Fibroblast of skin of scalp (primary cell): Measurements from ENCODE around the gene NPS.

ENCODE experiments used
- DNase-seq: peaks from one replicate; pipeline ENCODE4 v3.0.0-alpha.2; 2013

The NPS gene

GRCh38 chr10:127561647-127562046 lies 12.5 kb downstream of the NPS start:
- DNase-seq: no peak

DNA sequence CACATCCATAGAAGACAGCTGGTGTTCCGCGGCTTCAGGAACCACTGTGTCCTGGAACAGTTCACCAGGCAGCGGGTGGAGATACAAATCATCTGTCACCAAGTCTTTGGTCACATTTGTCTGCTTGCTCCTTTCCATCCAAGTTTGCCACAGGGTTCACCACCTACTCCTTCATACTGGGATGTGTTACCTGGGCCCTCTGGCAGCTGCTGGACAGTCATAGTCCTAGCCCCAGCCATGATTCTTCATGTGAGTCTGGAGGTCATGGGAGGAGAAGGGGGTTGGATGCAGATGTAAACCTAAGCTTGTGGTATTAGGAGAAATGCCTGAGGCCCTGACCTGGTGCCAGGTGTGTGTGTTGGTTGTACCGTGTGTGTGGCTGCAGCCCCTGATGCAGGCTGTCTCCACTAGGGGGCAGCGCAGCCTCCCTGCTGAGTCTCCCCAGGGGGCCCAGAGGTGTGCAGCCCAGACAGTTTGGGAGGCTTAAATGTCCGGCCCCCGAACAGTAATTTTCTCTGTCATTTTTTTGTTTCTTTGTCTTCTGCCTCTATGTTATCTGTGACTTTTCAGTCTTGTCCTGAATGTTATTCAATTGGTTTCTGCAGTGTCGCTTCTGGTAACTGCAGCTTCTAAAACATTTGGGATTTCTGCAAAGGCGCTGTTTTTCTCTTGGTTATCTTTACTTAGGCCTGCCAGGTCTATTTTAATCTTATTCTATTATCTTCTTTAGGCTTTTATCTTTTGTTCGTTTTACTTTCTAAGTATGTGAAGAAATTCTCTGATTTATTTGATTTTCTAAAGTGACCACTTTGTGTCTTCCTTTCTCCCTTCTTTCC lies 14.8 kb downstream of the NPS start:
- no peak for DNase-seq

DNA sequence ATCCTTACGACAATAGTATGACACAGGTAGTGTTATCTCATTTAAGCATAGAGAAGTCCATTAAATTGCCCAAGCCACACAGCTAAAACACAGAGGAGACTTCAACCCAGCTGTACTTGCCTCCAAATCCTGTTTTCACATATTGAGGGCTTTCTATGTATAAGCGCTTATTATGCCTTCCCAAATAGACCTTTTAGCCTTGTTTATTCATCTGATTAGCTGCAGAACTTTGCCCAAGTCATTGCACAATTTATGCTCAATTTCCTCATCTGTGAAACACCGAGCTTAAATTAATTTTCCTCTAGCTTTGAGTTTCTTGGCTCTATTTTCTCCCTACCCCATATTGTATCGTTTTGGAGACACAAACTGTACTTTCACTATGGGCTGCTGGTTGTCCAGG lies 15.5 kb downstream of the NPS start:
- DNase-seq: no peak

DNA sequence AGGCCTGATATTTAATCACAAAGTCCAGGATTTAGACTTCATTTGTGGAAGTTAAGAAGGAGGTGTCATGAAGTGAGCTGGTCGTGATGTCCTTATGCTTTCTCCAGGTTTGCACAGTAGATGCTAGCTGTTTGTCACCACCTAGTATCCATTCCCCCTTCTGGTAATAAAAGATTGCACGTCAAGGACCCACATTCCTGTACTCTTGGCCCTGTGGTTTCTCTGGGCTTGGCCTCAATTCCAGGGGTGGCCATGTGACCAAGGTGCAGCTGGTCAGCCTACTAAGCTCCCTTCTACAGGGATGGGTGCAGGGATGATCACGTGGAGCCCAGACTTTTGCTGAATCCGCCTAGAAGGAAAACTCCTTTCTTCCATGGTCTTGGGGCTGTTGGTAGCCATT lies 16.5 kb downstream of the NPS start:
- DNase-seq: no peak

GRCh38 chr10:127569210-127569609 lies 20.1 kb downstream of the NPS start:
- DNase-seq: no peak

- DNase-seq: no peak
Observed at GRCh38 chr10:127570036-127570435, 20.9 kb downstream of the NPS start.

- DNase-seq: no peak
Observed at GRCh38 chr10:127571386-127571785, 22.3 kb downstream of the NPS start.

DNA sequence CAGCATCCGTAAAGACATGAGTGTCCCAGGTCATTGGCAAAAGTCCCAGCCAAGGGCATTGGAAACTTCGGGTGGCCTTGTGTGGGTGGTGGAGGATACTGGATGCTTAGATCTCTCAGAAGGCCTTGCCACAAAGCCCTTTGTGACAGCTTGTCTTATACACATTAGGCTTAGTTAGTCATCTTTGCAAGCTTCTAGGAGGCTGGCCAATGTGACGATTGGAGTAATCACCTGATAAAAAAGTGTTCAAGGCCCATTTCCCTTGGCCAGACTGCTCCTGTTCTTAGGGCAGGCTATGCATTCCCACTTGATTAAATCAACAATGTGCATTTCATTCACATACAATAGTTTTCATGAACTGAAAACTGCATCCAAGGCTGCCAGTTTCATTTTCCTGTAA lies 26.9 kb downstream of the NPS start:
- no peak for DNase-seq

- no peak for DNase-seq
Observed at GRCh38 chr10:127576740-127577161, 27.6 kb downstream of the NPS start.

DNA sequence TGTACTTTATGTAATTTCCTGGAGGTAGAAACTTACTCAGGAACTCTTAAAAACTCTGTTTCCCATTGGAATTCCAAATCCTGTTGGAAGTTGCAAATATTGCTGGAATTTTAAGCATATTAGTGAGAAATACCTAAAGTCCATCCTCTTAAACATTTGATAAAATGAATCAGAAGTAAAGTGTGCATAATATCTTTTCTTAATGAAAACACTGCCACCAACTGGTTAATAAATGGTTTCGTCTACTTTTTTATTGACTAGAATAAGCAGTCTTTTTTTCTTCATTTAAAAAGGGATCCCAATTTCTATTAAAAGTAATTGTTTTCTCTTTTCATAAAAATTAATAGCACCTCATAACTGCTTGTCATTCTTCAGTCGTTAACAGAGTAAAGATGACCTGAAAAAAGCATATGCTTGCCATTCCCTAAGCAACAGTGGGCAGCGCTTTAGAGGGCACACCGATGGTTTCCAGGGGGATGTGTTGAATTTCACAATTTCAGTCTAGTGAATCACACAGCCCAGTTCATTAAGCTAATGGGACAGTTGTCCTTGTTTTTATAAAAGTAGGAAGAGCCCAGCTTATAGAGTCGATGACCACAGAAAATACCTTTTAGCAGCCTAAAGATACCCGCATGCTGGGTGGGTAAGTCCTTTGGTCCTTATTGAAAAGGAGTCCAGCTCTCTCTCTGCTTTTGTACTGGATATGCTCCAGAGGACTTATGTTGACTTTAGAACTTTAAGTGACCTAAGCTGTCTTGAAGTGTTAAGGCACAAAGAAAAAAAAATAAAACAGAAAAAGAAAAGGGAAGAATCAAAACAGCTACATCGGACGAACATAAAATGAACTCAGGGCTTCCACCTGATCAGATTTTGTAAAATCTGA lies 28.5 kb downstream of the NPS start:
- peak; percentile 30 for DNase-seq

DNA sequence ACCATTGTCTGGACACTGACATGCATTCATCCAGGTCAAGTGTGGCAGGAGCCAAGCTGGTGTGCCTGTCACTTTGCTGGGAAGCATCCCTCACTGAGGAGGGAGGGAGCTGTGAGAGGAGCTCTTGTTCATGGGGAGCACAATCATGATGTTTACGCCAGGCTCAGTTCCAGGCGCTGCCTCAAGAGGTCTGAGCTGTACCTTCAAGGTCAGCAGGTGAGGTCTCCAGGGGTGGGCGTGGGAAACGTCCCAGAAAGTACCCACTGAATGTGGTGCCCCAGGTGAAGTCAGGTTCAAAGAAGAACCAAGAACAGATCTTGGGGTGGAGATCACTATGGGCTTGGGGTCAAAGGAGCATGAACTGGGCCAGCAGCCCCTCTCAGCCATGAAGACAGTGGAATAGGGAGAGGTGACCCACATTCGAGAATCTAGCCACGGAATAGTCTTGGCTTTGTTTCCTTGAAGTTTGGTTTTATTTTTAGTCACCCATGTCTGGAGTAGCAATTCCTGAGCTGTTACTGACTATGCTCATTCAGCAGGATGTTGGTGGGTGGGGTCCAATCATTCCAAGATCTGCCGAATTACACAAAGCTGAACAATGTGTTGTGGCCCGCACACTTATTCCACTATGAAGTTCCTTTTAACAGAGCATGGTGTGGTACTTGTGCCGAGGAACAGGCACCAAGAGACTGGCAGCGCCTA lies 29.3 kb downstream of the NPS start:
- no peak for DNase-seq

DNA sequence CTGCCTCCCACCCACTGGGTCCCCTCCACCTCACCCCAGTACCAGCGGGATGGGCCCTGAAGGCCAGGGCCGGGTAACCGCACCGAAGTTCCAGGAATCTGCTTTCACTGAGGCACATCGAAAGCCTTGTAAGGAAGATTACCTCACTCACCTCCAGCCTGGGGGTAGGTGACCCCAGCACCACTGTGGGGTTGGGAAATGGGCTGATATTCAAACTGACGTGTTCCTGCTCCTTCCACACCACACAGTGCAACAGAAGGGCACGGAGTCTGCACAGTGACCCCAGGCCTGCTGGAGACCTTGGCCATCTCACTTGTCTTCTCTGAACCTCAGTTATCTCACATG lies 29.8 kb downstream of the NPS start:
- no peak for DNase-seq

DNA sequence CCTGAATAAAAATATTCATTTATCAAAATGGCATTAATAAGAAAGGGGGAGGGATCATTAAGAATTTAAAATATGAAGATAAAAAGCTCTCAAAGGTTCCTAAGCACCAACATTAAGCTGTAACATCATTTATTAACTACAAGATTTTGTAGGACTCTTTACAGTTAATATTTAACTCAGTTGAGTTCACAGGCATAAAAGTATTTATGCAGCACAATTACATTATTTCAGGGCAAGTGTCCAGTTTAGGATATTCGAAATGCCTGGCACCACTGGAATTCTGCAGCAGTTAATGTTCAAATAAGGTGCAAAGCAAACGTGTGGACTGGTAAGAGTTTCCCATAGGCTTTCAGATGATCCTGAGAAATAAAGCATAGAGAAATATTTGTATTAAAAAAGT lies 30.5 kb downstream of the NPS start:
- DNase-seq: no peak

DNA sequence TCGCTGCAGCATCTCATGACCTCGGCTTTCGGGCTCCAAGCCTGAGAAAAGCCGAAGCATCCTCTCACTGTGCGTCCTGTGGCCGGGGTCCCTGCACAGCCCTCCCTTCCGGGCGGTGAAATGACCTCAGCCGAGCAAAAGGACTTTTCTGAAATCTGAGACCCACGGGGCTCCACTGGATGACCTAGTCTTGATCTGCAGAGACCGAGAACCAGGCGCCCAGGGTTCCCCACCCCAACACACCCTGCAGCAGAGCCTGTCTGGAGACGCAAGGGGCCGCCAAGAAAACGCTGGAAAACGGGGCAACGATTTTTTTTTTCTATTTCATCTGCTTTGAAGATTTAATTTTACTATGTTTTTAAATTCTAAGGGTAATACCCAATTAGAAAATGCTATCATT lies 31.7 kb downstream of the NPS start:
- DNase-seq: no peak

GRCh38 chr10:127585519-127586023 lies 36.5 kb downstream of the NPS start:
- no peak for DNase-seq

DNA sequence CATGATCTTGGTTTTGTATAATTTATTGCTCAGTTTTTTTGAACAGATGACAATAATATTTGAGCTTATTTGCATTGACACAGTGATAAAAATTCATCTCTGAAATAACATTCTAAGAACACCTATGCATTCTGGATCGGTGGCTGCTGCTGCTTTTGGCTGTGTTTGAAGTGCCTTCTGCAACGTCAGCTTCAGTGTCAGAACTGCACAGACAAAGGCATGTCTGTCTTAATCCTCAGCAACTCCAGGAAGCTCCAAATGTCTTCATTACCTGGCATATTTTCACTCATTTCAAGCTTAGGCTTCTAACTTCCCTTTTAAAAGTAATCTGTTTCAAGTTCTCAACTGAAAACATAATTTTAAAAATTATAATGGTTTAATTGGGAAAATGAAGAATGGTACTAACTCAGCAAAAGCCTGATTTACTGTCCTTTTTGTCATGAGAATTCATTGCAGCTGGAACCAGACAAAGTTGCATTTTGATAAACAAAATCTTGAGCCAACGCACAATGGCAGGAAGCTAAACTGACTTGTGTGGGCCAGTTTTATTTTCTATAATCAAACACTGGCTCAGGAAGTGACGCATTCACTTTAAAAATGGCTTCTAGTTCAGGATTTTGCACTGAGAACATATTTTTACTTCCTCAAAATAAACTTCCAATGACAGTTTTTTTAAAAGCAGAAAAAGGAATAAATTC lies 38.7 kb downstream of the NPS start:
- DNase-seq: no peak

- DNase-seq: no peak
Observed at GRCh38 chr10:127592586-127592985, 43.5 kb downstream of the NPS start.

DNA sequence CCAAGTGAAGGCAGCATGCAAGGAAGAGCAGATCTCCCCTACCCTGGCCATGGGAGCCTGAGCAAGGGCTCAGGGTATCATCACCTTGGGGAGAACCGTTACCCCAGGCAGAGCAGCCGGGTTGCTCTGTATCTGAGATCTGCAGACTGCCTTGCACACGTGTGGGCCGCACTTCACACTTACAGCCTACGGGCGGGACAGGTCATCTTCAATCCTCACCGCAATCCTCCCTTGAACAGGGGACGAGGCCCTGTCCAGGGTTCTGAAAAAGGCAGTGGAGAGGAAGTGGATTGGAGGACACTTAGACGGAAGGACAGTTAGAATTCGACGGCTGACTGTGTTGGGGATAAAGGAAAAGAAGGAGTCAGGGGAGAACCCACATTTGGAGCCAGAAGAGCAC lies 51.4 kb downstream of the NPS start:
- no peak for DNase-seq
